ENCODE data around the gene CELSR2. TPM values are rescaled to one million over a fixed set of nuclear protein-coding genes. Genes with fewer than 3 reads are reported as not detected.

The CELSR2 gene
- total and polyA plus RNA-seq, 2 experiments from 2014 or later: 11.2 to 35.1 TPM

DNA sequence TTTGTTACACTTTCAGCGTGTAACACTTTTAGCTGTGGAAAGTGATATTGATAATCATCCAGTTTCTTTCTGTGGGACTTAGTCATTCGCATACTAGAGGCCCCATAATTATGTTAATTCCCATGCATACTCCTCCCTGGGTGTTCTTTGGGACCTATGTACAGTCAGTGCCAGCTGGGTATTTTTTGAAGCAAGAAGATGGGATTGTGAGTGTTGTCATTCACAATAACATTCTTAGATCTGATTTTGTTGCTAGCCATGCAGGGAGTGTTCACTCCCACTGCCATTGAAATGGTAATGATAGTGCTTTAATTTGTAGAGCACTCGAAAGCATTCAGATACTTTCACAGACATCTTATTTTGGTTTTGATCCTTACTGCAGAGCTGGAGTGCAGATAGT is 24.0 kb upstream of the CELSR2 start:
- Histone ChIP-seq H3F3A (replicated peaks; ENCODE audit: low read depth) (peaks cover 21% of the 10 kb centered on the region), H3K27ac (ENCODE audit: low read depth) (peak overlapping the region; percentile 65; the same call in 1 of the 2 replicates), H3K36me3 (ENCODE audit: insufficient read depth) (no peaks in the 10 kb centered on the region), H3K27me3 (ENCODE audit: insufficient read depth) (no peaks in the 10 kb centered on the region), H3K79me2 (replicated peaks; ENCODE audit: insufficient read depth) (peaks cover 55% of the 10 kb centered on the region), H2AFZ (no peak overlapping the region), H3K9me2 (ENCODE audit: insufficient read depth) (no peaks in the 10 kb centered on the region), H4K20me1 (replicated peaks; ENCODE audit: insufficient read depth) (peaks cover 5% of the 10 kb centered on the region; the same call in 1 of the 2 replicates), H3K4me2 (peak overlapping the region; percentile 59), H3K4me1 (ENCODE audit: insufficient read depth) (peaks cover 37% of the 10 kb centered on the region), H3K4me3 (peak overlapping the region; percentile 22; the same call in 1 of the 2 replicates)
- peaks cover 7% of the 10 kb centered on the region for H3K27me3 Mint-ChIP-seq (ENCODE audit: insufficient read depth, low read depth, poor library complexity)
- no peak overlapping the region for H3K4me3 Mint-ChIP-seq
- no peak for ATAC-seq
- peaks cover 60% of the 10 kb centered on the region for H3K36me3 Mint-ChIP-seq (ENCODE audit: low read depth)
- no peaks in the 10 kb centered on the region for H3K9me3 Mint-ChIP-seq
- H3K27ac Mint-ChIP-seq: peak overlapping the region; percentile 12; the same call in 1 of the 2 replicates
- no peak for DNase-seq (ENCODE audit: low spot score)
- peaks cover 40% of the 10 kb centered on the region for H3K4me1 Mint-ChIP-seq
- no peak for TF ChIP-seq EZH2phosphoT487 (IDR thresholded peaks at IDR 0.05; ENCODE audit: unreplicated experiment)

DNA sequence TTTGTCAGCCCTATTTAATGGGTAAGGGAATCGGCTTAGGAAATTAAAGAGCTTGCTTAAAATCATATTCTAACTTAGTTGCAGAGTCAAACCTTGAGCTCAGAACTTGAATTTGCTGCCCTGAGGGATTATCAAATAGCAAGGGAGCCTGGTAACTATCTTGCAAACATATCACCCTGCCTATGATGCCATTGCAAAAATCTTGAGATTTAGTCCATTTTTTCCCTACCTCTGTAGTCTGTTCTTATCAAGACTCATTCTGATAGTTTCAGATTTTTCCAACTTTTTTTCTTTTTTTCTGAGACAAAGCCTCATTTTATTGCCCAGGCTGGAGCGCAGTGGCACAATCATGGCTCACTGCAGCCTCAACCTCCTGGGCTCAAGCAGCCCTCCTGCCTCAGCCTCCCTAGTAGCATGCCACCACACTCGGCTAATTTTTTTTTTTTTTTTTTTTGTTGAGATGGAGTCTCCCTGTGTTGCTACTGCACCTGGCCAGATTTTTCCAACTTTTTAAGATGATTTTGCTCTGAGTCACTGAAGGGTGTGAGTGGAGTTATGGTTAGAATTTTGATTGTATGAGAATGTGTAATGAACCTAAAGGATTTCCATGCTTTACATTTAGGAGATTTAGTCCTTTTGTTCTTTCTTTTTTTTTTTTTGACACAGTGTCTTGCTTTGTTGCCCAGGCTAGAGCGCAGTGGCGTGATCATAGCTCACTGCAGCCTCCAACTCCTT is 23.5 kb upstream of the CELSR2 start:
- no peaks in the 10 kb centered on the region for H3K9me3 Mint-ChIP-seq
- H3K4me1 Mint-ChIP-seq: peaks cover 45% of the 10 kb centered on the region
- H3K4me3 Mint-ChIP-seq: no peak overlapping the region
- Histone ChIP-seq H3K4me2 (peak overlapping the region; percentile 59), H3K79me2 (replicated peaks; ENCODE audit: insufficient read depth) (peaks cover 49% of the 10 kb centered on the region), H3F3A (replicated peaks; ENCODE audit: low read depth) (peaks cover 23% of the 10 kb centered on the region), H4K20me1 (replicated peaks; ENCODE audit: insufficient read depth) (peaks cover 5% of the 10 kb centered on the region; the same call in 1 of the 2 replicates), H2AFZ (no peak overlapping the region), H3K27ac (ENCODE audit: low read depth) (peak overlapping the region; percentile 65; the same call in 1 of the 2 replicates), H3K36me3 (ENCODE audit: insufficient read depth) (no peaks in the 10 kb centered on the region), H3K9me2 (ENCODE audit: insufficient read depth) (no peaks in the 10 kb centered on the region), H3K27me3 (ENCODE audit: insufficient read depth) (no peaks in the 10 kb centered on the region), H3K4me3 (peak overlapping the region; percentile 22; the same call in 1 of the 2 replicates), H3K4me1 (ENCODE audit: insufficient read depth) (peaks cover 43% of the 10 kb centered on the region)
- DNase-seq (ENCODE audit: low spot score) (no peak), ATAC-seq (no peak)
- peak overlapping the region; percentile 12; the same call in 1 of the 2 replicates for H3K27ac Mint-ChIP-seq
- H3K36me3 Mint-ChIP-seq (ENCODE audit: low read depth): peaks cover 66% of the 10 kb centered on the region
- H3K27me3 Mint-ChIP-seq (ENCODE audit: insufficient read depth, low read depth, poor library complexity): peaks cover 7% of the 10 kb centered on the region
- no peak for TF ChIP-seq JUNB (IDR thresholded peaks at IDR 0.05; ENCODE audit: unreplicated experiment)
- no peak for TF ChIP-seq EZH2phosphoT487 (IDR thresholded peaks at IDR 0.05; ENCODE audit: unreplicated experiment)
- TF ChIP-seq EZH2 (IDR thresholded peaks at IDR 0.05; ENCODE audit: low read depth, unreplicated experiment): no peak
- no peak for TF ChIP-seq ZNF331 (CRISPR knock-in tag; IDR thresholded peaks at IDR 0.05; ENCODE audit: low read depth)
- TF ChIP-seq, protein P1, sequence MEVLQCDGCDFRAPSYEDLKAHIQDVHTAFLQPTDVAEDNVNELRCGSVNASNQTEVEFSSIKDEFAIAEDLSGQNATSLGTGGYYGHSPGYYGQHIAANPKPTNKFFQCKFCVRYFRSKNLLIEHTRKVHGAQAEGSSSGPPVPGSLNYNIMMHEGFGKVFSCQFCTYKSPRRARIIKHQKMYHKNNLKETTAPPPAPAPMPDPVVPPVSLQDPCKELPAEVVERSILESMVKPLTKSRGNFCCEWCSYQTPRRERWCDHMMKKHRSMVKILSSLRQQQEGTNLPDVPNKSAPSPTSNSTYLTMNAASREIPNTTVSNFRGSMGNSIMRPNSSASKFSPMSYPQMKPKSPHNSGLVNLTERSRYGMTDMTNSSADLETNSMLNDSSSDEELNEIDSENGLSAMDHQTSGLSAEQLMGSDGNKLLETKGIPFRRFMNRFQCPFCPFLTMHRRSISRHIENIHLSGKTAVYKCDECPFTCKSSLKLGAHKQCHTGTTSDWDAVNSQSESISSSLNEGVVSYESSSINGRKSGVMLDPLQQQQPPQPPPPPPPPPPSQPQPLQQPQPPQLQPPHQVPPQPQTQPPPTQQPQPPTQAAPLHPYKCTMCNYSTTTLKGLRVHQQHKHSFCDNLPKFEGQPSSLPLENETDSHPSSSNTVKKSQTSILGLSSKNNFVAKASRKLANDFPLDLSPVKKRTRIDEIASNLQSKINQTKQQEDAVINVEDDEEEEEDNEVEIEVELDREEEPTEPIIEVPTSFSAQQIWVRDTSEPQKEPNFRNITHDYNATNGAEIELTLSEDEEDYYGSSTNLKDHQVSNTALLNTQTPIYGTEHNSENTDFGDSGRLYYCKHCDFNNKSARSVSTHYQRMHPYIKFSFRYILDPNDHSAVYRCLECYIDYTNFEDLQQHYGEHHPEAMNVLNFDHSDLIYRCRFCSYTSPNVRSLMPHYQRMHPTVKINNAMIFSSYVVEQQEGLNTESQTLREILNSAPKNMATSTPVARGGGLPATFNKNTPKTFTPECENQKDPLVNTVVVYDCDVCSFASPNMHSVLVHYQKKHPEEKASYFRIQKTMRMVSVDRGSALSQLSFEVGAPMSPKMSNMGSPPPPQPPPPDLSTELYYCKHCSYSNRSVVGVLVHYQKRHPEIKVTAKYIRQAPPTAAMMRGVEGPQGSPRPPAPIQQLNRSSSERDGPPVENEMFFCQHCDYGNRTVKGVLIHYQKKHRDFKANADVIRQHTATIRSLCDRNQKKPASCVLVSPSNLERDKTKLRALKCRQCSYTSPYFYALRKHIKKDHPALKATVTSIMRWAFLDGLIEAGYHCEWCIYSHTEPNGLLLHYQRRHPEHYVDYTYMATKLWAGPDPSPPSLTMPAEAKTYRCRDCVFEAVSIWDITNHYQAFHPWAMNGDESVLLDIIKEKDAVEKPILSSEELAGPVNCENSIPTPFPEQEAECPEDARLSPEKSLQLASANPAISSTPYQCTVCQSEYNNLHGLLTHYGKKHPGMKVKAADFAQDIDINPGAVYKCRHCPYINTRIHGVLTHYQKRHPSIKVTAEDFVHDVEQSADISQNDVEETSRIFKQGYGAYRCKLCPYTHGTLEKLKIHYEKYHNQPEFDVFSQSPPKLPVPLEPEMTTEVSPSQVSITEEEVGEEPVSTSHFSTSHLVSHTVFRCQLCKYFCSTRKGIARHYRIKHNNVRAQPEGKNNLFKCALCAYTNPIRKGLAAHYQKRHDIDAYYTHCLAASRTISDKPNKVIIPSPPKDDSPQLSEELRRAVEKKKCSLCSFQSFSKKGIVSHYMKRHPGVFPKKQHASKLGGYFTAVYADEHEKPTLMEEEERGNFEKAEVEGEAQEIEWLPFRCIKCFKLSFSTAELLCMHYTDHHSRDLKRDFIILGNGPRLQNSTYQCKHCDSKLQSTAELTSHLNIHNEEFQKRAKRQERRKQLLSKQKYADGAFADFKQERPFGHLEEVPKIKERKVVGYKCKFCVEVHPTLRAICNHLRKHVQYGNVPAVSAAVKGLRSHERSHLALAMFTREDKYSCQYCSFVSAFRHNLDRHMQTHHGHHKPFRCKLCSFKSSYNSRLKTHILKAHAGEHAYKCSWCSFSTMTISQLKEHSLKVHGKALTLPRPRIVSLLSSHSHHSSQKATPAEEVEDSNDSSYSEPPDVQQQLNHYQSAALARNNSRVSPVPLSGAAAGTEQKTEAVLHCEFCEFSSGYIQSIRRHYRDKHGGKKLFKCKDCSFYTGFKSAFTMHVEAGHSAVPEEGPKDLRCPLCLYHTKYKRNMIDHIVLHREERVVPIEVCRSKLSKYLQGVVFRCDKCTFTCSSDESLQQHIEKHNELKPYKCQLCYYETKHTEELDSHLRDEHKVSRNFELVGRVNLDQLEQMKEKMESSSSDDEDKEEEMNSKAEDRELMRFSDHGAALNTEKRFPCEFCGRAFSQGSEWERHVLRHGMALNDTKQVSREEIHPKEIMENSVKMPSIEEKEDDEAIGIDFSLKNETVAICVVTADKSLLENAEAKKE (CRISPR knock-in tag; IDR thresholded peaks at IDR 0.05): no peak
- TF ChIP-seq, protein P2, sequence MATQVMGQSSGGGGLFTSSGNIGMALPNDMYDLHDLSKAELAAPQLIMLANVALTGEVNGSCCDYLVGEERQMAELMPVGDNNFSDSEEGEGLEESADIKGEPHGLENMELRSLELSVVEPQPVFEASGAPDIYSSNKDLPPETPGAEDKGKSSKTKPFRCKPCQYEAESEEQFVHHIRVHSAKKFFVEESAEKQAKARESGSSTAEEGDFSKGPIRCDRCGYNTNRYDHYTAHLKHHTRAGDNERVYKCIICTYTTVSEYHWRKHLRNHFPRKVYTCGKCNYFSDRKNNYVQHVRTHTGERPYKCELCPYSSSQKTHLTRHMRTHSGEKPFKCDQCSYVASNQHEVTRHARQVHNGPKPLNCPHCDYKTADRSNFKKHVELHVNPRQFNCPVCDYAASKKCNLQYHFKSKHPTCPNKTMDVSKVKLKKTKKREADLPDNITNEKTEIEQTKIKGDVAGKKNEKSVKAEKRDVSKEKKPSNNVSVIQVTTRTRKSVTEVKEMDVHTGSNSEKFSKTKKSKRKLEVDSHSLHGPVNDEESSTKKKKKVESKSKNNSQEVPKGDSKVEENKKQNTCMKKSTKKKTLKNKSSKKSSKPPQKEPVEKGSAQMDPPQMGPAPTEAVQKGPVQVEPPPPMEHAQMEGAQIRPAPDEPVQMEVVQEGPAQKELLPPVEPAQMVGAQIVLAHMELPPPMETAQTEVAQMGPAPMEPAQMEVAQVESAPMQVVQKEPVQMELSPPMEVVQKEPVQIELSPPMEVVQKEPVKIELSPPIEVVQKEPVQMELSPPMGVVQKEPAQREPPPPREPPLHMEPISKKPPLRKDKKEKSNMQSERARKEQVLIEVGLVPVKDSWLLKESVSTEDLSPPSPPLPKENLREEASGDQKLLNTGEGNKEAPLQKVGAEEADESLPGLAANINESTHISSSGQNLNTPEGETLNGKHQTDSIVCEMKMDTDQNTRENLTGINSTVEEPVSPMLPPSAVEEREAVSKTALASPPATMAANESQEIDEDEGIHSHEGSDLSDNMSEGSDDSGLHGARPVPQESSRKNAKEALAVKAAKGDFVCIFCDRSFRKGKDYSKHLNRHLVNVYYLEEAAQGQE (IDR thresholded peaks at IDR 0.05; ENCODE audit: unreplicated experiment): no peak
- TF ChIP-seq ZNF114 (CRISPR knock-in tag; IDR thresholded peaks at IDR 0.05): no peak
- TF ChIP-seq, protein P3, sequence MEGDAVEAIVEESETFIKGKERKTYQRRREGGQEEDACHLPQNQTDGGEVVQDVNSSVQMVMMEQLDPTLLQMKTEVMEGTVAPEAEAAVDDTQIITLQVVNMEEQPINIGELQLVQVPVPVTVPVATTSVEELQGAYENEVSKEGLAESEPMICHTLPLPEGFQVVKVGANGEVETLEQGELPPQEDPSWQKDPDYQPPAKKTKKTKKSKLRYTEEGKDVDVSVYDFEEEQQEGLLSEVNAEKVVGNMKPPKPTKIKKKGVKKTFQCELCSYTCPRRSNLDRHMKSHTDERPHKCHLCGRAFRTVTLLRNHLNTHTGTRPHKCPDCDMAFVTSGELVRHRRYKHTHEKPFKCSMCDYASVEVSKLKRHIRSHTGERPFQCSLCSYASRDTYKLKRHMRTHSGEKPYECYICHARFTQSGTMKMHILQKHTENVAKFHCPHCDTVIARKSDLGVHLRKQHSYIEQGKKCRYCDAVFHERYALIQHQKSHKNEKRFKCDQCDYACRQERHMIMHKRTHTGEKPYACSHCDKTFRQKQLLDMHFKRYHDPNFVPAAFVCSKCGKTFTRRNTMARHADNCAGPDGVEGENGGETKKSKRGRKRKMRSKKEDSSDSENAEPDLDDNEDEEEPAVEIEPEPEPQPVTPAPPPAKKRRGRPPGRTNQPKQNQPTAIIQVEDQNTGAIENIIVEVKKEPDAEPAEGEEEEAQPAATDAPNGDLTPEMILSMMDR (conservative IDR thresholded peaks at IDR 0.05; ENCODE audit: low read depth in 2 of 2): no peak
